ENCODE measurements around the gene ABHD14A.
"Not testable (repeated sequence)": the region's sequence is repeated elsewhere in the genome, so short reads cannot be mapped to it uniquely, and the experiment has no call there.

Gene ABHD14A

DNA sequence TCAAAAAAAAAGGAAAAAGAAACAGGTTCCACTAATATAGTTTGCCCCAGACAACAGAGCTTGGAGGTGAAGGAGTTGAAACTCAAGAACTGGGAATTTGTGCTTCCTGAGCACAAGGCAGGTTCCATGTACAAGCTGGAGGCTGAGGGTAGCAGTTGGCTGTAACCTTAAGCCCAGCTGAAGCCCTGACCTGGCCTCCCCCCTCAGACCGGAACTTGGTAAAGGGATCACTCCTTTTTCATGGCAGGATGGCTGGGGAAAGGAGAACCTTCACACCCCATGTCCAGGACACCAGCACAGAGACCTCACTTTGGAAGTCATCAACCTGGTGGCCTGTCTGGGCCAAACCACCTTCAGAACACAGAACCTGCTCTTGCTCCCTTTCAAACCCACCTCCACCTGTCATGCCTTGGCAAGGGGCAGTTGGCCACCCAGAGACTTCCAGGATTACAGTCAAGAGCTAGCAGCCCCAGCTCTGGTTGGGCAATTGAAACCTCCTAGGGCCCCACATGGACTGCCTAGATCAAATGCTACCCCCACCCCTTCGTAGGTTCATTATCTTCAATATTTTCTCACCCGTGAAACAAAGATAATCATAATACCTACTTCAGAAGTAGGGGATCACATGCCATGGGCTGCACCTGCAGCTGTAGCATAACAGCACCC lies 17.3 kb downstream of the ABHD14A start:
- TF ChIP-seq ARNTL (CRISPR knock-in tag; IDR thresholded peaks at IDR 0.05; ENCODE audit: borderline replicate concordance, low read depth) (no peak), PATZ1 (CRISPR knock-in tag; IDR thresholded peaks at IDR 0.05; ENCODE audit: borderline replicate concordance) (peak; percentile 12; the same call in 1 of the 2 replicates), ZFP3 (CRISPR knock-in tag; IDR thresholded peaks at IDR 0.05) (no peak), RARB (CRISPR knock-in tag; IDR thresholded peaks at IDR 0.05) (no peak), GLIS3 (CRISPR knock-in tag; IDR thresholded peaks at IDR 0.05) (no peak), ZFP30 (CRISPR knock-in tag; IDR thresholded peaks at IDR 0.05) (no peak), BACH2 (CRISPR knock-in tag; IDR thresholded peaks at IDR 0.05; ENCODE audit: borderline replicate concordance) (no peak), SNAI2 (CRISPR knock-in tag; IDR thresholded peaks at IDR 0.05) (no peak), ZNF8 (CRISPR knock-in tag; IDR thresholded peaks at IDR 0.05) (no peak), ZNF70 (CRISPR knock-in tag; IDR thresholded peaks at IDR 0.05) (no peak), ZNF565 (CRISPR knock-in tag; conservative IDR thresholded peaks at IDR 0.05; ENCODE audit: low read depth) (no peak), TOX (CRISPR knock-in tag; IDR thresholded peaks at IDR 0.05; ENCODE audit: borderline replicate concordance) (no peak), OSR1 (CRISPR knock-in tag; IDR thresholded peaks at IDR 0.05) (no peak), ZC3H10 (CRISPR knock-in tag; IDR thresholded peaks at IDR 0.05) (no peak), ISL1 (CRISPR knock-in tag; IDR thresholded peaks at IDR 0.05) (no peak), PPARA (CRISPR knock-in tag; IDR thresholded peaks at IDR 0.05; ENCODE audit: borderline replicate concordance) (no peak)
- TF ChIP-seq, protein P1, sequence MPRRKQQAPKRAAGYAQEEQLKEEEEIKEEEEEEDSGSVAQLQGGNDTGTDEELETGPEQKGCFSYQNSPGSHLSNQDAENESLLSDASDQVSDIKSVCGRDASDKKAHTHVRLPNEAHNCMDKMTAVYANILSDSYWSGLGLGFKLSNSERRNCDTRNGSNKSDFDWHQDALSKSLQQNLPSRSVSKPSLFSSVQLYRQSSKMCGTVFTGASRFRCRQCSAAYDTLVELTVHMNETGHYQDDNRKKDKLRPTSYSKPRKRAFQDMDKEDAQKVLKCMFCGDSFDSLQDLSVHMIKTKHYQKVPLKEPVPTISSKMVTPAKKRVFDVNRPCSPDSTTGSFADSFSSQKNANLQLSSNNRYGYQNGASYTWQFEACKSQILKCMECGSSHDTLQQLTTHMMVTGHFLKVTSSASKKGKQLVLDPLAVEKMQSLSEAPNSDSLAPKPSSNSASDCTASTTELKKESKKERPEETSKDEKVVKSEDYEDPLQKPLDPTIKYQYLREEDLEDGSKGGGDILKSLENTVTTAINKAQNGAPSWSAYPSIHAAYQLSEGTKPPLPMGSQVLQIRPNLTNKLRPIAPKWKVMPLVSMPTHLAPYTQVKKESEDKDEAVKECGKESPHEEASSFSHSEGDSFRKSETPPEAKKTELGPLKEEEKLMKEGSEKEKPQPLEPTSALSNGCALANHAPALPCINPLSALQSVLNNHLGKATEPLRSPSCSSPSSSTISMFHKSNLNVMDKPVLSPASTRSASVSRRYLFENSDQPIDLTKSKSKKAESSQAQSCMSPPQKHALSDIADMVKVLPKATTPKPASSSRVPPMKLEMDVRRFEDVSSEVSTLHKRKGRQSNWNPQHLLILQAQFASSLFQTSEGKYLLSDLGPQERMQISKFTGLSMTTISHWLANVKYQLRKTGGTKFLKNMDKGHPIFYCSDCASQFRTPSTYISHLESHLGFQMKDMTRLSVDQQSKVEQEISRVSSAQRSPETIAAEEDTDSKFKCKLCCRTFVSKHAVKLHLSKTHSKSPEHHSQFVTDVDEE (CRISPR knock-in tag; IDR thresholded peaks at IDR 0.05), result no peak
- TF ChIP-seq, protein P2, sequence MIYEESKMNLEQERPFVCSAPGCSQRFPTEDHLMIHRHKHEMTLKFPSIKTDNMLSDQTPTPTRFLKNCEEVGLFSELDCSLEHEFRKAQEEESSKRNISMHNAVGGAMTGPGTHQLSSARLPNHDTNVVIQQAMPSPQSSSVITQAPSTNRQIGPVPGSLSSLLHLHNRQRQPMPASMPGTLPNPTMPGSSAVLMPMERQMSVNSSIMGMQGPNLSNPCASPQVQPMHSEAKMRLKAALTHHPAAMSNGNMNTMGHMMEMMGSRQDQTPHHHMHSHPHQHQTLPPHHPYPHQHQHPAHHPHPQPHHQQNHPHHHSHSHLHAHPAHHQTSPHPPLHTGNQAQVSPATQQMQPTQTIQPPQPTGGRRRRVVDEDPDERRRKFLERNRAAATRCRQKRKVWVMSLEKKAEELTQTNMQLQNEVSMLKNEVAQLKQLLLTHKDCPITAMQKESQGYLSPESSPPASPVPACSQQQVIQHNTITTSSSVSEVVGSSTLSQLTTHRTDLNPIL (CRISPR knock-in tag; IDR thresholded peaks at IDR 0.05; ENCODE audit: low read depth), result 0 out of 2 replicates have a peak, but pooled peaks have one; percentile 37
- TF ChIP-seq, protein P3, sequence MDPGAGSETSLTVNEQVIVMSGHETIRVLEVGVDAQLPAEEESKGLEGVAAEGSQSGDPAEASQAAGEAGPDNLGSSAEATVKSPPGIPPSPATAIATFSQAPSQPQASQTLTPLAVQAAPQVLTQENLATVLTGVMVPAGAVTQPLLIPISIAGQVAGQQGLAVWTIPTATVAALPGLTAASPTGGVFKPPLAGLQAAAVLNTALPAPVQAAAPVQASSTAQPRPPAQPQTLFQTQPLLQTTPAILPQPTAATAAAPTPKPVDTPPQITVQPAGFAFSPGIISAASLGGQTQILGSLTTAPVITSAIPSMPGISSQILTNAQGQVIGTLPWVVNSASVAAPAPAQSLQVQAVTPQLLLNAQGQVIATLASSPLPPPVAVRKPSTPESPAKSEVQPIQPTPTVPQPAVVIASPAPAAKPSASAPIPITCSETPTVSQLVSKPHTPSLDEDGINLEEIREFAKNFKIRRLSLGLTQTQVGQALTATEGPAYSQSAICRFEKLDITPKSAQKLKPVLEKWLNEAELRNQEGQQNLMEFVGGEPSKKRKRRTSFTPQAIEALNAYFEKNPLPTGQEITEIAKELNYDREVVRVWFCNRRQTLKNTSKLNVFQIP (CRISPR knock-in tag; IDR thresholded peaks at IDR 0.05; ENCODE audit: borderline replicate concordance, low read depth), result no peak
- TF ChIP-seq, protein P4, sequence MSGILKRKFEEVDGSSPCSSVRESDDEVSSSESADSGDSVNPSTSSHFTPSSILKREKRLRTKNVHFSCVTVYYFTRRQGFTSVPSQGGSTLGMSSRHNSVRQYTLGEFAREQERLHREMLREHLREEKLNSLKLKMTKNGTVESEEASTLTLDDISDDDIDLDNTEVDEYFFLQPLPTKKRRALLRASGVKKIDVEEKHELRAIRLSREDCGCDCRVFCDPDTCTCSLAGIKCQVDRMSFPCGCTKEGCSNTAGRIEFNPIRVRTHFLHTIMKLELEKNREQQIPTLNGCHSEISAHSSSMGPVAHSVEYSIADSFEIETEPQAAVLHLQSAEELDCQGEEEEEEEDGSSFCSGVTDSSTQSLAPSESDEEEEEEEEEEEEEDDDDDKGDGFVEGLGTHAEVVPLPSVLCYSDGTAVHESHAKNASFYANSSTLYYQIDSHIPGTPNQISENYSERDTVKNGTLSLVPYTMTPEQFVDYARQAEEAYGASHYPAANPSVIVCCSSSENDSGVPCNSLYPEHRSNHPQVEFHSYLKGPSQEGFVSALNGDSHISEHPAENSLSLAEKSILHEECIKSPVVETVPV (CRISPR knock-in tag; IDR thresholded peaks at IDR 0.05), result peak; percentile 20; the same call in 1 of the 2 replicates
- ATAC-seq, result no peak

- ATAC-seq, result not testable (repeated sequence)
Observed at GRCh38 chr3:51993657-51994056, 18.8 kb downstream of the ABHD14A start.

DNA sequence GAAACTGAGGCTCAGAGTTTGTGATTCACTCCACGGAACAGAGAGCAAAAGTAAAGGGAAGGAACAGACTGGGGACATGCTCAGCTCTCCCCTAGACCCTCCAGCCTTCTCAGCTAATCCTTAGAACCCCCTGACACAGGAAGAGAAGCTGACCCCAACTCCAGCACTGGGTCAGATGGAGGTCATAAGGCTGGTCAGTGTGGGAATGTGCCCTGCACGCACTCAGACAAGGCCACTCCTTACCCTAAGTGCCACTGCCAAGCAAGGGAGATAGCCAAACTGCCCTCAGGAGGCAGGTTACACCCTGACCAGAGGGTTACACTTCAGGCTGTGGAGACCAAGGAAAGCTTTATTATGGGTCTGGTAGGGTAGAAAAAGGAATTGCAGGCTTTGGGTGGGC lies 19.7 kb downstream of the ABHD14A start:
- no peak for ATAC-seq
- TF ChIP-seq ESRRG (CRISPR knock-in tag; IDR thresholded peaks at IDR 0.05) (no peak), PPARA (CRISPR knock-in tag; IDR thresholded peaks at IDR 0.05; ENCODE audit: borderline replicate concordance) (no peak), TCF4 (CRISPR knock-in tag; IDR thresholded peaks at IDR 0.05; ENCODE audit: borderline replicate concordance) (no peak), RARB (CRISPR knock-in tag; IDR thresholded peaks at IDR 0.05) (no peak), ZNF8 (CRISPR knock-in tag; IDR thresholded peaks at IDR 0.05) (no peak), ZNF70 (CRISPR knock-in tag; IDR thresholded peaks at IDR 0.05) (no peak), ISL1 (CRISPR knock-in tag; IDR thresholded peaks at IDR 0.05) (no peak), ZFP30 (CRISPR knock-in tag; IDR thresholded peaks at IDR 0.05) (no peak), CSDC2 (CRISPR knock-in tag; IDR thresholded peaks at IDR 0.05) (no peak), ARNTL (CRISPR knock-in tag; IDR thresholded peaks at IDR 0.05; ENCODE audit: borderline replicate concordance, low read depth) (no peak), TOX (CRISPR knock-in tag; IDR thresholded peaks at IDR 0.05; ENCODE audit: borderline replicate concordance) (no peak), PATZ1 (CRISPR knock-in tag; IDR thresholded peaks at IDR 0.05; ENCODE audit: borderline replicate concordance) (no peak), ZNF565 (CRISPR knock-in tag; conservative IDR thresholded peaks at IDR 0.05; ENCODE audit: low read depth) (no peak), BACH2 (CRISPR knock-in tag; IDR thresholded peaks at IDR 0.05; ENCODE audit: borderline replicate concordance) (no peak)
- TF ChIP-seq, protein P1 (CRISPR knock-in tag; IDR thresholded peaks at IDR 0.05), result no peak

All from SK-N-SH treated with all-trans-retinoic acid at 6 μM for 48 hours (cell line).